Heart left ventricle (tissue), 16 donors: Measurements from ENCODE around the gene GRAMD2B. TPM values are rescaled to one million over a fixed set of nuclear protein-coding genes. Genes with fewer than 3 reads are reported as not detected.
A peak's percentile ranks its signal among the peaks of the same experiment; 100 is the strongest.

Experiments
- ATAC-seq, 4 donors: fragments of 200-7000 bp; cut with Tn5 transposase; one replicate each; pipeline ENCODE4 v1.9.1; 2020 to 2022; ENCODE audit warnings: moderate library complexity in 4 of 4, mild to moderate bottlenecking in 3 of 4, moderate number of reproducible peaks in 1 of 4
- DNase-seq, 5 donors: peaks; one replicate each; pipeline ENCODE4 v3.0.0-alpha.2; 2020
- H3K27ac ChIP-seq, 12 donors: fragments of 200-600 bp; sonication (generic) in 4 of 12; one replicate each; pipeline versions ENCODE4 v1.5.0 to v1.8.0; 2016 to 2022; ENCODE audit warnings: mild to moderate bottlenecking in 2 of 12
- H3K27me3 ChIP-seq, 9 donors: fragments of 200-600 bp; sonication (generic) in 2 of 9; one replicate each; pipeline versions ENCODE4 v1.5.1 to v1.8.0; 2016 to 2022; ENCODE audit warnings: mild to moderate bottlenecking in 3 of 9
- H3K36me3 ChIP-seq, 9 donors: fragments of 200-600 bp; sonication (generic) in 2 of 9; one replicate each; pipeline versions ENCODE4 v1.5.0 to v1.8.0; 2018 to 2022; ENCODE audit warnings: mild to moderate bottlenecking in 2 of 9
- H3K4me1 ChIP-seq, 12 donors: fragments of 200-600 bp; sonication (generic) in 4 of 12; one replicate each; pipeline versions ENCODE4 v1.5.0 to v1.8.0; 2016 to 2022; ENCODE audit warnings: mild to moderate bottlenecking in 3 of 12
- H3K4me3 ChIP-seq, 12 donors: fragments of 200-600 bp; sonication (generic) in 4 of 12; one replicate each; pipeline versions ENCODE4 v1.5.0 to v1.8.0; 2017 to 2022; ENCODE audit warnings: mild to moderate bottlenecking in 9 of 12, moderate library complexity in 4 of 12
- H3K9me3 ChIP-seq, 12 donors: fragments of 200-600 bp; sonication (generic) in 4 of 12; one replicate each; pipeline versions ENCODE4 v1.5.0 to v1.8.0; 2016 to 2022; ENCODE audit warnings: mild to moderate bottlenecking in 1 of 12
- POLR2A ChIP-seq, 2 donors: fragments of 450-650 bp; IDR thresholded peaks; one replicate each; pipeline ENCODE4 v1.6.1; 2017; ENCODE audit warnings: antibody characterized with exemption in 2 of 2, mild to moderate bottlenecking in 2 of 2, moderate library complexity in 2 of 2
- WGBS, 4 donors: extraction: QIAGEN DNeasy Blood & Tissue Kit in 2 of 4; methylation state at CpG; one replicate each; pipeline versions ENCODE4 v1.1.5 to v1.1.7; 2013 to 2018; 5-methylcytosine and 5-hydroxymethylcytosine counted together
- intact Hi-C, 10 donors: fragments of 100-400 bp; cut with DNase I; formaldehyde crosslinking; loops; one replicate each; pipeline versions ENCODE4 v1.11.1 to v1.14.2; 2022
- polyA plus RNA-seq, 2 donors: library from polyadenylated mRNA; stranded (reverse); fragments of 200-250 nt; gene quantifications; one replicate each; pipeline ENCODE4 v1.2.3, GENCODE V29; 2013
- total RNA-seq, 9 donors: library from RNA; depleted of rRNA in 2 of 9; stranded (reverse); fragments of >200 nt in 2 of 9; fragmentation: NEBNext Ultra II Directional in 3 of 9; extraction: Animal tissue kit (Norgen Biotek cat#: 25700) in 3 of 9; gene quantifications; one replicate each; pipeline versions ENCODE4 v1.1.0 to v1.2.4, GENCODE V29; 2016 to 2023
- TF ChIP-seq, protein P1 (sequence below), 12 donors: fragments of 200-600 bp; sonication (generic) in 4 of 12; IDR thresholded peaks; one replicate each; pipeline versions ENCODE4 v1.5.0 to v1.8.0; 2018 to 2022; ENCODE audit warnings: antibody characterized with exemption in 12 of 12, mild to moderate bottlenecking in 5 of 12
- donor health status: ischemic (EF 13 %, LVEDD 7.1; RV severe dilation, severe dysfunction).
- donor health status: healthy with polysubstance abuse.
- donor health status: DM: no; HTN: yes; CAD: no.
- donor health status: DM: no; HTN: no; CAD: no.
- donor health status: ischemic (EF 25% LVEDD 6.9; RV normal size, moderate dysfunction).
- donor health status: ischemic (EF 25% LVEDD 5.7; RV mildly dilated, moderate dysfunction).
- donor health status: healthy.
- donor health status: DM: yes; HTN: yes; CAD: no.
- donor health status: ischemic (EF 35%, LVEDD 5.7; RV mildly dilated, moderate dysfunction).
- donor health status: nonischemic (EF 11% LVEDD 7.7; RV severe dilation, severe dysfunction).
- donor health status: DM: yes; HTN: yes; CAD: no.
- donor health status: PGD.
- donor health status: ischemic (EF 29% LVEDD 5.4; RV normal size, mild dysfunction).
- donor health status: nonischemic (EF 23%, LVEDD 6.1; RV moderate dilation, normal function).

Gene GRAMD2B
- total and polyA plus RNA-seq, 11 donors = 7.4 to 50.4 (median 35.8) TPM

DNA sequence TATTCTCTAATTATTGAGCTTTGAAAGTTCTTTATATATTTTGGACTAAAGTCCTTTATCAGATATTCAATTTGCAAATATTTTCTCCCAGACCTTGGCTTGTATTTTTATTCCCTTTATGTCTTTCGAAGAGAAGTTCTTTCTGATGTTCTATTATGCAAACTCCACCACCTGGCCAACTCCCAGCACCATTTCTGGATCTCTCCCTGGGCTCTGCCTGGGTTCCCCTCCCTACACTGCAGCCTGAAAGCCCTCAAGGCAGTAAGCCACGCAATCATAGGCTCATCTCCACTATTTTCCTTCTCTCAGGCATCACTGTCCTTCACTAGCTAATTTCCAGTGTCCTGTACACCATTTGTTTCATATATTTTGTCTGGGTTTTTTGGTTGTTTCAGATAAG lies 76.1 kb downstream of the GRAMD2B start:
- no peaks in the 10 kb centered on the region for H3K9me3 ChIP-seq
- intact Hi-C loops = loop anchor here in 2 of 10 donors (5.0 to 10.0 kb wide), 2 partner anchors 38 to 74 kb away; partner anchors contain the start of gene GRAMD2B (in 1 of the 2)
- TF ChIP-seq, protein P1, sequence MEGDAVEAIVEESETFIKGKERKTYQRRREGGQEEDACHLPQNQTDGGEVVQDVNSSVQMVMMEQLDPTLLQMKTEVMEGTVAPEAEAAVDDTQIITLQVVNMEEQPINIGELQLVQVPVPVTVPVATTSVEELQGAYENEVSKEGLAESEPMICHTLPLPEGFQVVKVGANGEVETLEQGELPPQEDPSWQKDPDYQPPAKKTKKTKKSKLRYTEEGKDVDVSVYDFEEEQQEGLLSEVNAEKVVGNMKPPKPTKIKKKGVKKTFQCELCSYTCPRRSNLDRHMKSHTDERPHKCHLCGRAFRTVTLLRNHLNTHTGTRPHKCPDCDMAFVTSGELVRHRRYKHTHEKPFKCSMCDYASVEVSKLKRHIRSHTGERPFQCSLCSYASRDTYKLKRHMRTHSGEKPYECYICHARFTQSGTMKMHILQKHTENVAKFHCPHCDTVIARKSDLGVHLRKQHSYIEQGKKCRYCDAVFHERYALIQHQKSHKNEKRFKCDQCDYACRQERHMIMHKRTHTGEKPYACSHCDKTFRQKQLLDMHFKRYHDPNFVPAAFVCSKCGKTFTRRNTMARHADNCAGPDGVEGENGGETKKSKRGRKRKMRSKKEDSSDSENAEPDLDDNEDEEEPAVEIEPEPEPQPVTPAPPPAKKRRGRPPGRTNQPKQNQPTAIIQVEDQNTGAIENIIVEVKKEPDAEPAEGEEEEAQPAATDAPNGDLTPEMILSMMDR (IDR thresholded peaks at IDR 0.05) = no peak
- no peak for TF ChIP-seq POLR2A (IDR thresholded peaks at IDR 0.05)
- H3K4me3 ChIP-seq = no peak overlapping the region
- H3K4me1 ChIP-seq = peaks cover 0 to 15% (median 11%) of the 10 kb centered on the region in 12 donors
- WGBS, 4 donors = 89 to 95% (median 92%) methylated on average over 2 of the region's 2 CpGs
- H3K27me3 ChIP-seq = no peaks in the 10 kb centered on the region
- DNase-seq (no peak), ATAC-seq (no peak)
- peaks cover 0 to 29% (median 6%) of the 10 kb centered on the region in 9 donors for H3K36me3 ChIP-seq
- no peak overlapping the region for H3K27ac ChIP-seq

DNA sequence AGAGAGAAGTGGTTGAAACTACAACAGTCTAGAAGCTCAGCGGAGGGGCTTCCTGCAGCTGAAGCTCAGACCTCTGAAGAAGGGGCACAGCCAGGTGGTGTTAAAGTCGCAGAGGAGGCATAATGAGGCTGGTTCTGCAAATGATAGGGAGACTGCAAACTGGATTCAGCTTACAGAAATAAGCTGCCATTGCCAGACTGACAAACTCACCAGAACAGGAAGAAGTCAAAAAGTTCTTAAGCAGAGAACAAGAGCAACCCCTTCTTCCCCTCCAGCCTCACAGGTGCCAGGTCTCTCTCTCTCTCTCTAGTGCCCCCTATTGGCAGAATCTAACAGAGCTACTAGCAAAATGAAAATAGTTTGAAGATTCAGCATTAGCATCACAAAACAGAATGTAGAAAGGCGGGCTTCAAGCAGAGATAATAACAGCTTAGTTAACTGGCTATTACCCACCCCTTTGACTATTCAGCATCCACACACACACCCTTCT lies 76.7 kb downstream of the GRAMD2B start:
- Histone ChIP-seq H3K27me3 (no peaks in the 10 kb centered on the region), H3K4me1 (peaks cover 0 to 20% (median 13%) of the 10 kb centered on the region in 12 donors), H3K9me3 (no peaks in the 10 kb centered on the region), H3K27ac (no peak overlapping the region), H3K4me3 (no peak overlapping the region), H3K36me3 (peaks cover 0 to 23% (median 3%) of the 10 kb centered on the region in 9 donors)
- 90 to 96% (median 91%) methylated on average over 3 of the region's 3 CpGs for WGBS, 4 donors
- DNase-seq (no peak), ATAC-seq (no peak)
- TF ChIP-seq, protein P1 (IDR thresholded peaks at IDR 0.05) = peak; percentile 19 to 63 (median 44)
- TF ChIP-seq POLR2A (IDR thresholded peaks at IDR 0.05) = no peak
- intact Hi-C loops = loop anchor here in 5 of 10 donors (5.0 to 10.0 kb wide), 2 partner anchors 37 to 75 kb away; partner anchors contain the start of gene GRAMD2B (in 1 of the 5)

DNA sequence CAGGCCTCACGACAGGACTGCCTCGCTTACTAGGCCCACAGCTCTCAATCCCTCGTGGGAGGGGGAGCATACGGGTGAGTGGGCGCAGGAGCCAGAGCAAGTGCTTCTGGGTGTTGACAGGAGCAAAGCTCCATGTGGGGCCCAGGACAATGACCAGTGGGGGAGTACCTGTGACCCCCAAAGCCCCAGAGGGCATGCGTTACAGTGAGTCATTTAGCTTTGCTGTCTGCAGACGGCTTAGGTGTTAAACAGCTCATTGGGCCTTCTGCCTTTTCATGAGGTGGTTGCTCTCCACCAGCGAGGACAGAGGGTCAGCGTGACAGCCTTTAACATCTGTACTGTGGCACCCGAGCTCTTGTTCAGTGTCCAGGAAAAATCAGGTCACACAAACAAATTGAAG lies 78.2 kb downstream of the GRAMD2B start:
- H3K9me3 ChIP-seq = no peaks in the 10 kb centered on the region
- no peaks in the 10 kb centered on the region for H3K27me3 ChIP-seq
- peaks cover 0 to 20% (median 13%) of the 10 kb centered on the region in 12 donors for H3K4me1 ChIP-seq
- TF ChIP-seq, protein P1 (IDR thresholded peaks at IDR 0.05) = no peak
- TF ChIP-seq POLR2A (IDR thresholded peaks at IDR 0.05) = no peak
- peaks cover 0 to 10% (median 0%) of the 10 kb centered on the region in 9 donors for H3K36me3 ChIP-seq
- intact Hi-C loops = loop anchor here in 4 of 10 donors (5.0 kb wide), 1 partner anchor 36 kb away; no protein-coding TSS in a partner anchor
- H3K4me3 ChIP-seq = no peak overlapping the region
- DNase-seq = no peak
- ATAC-seq = no peak
- no peak overlapping the region for H3K27ac ChIP-seq
- 90 to 93% (median 92%) methylated on average over 10 of the region's 10 CpGs for WGBS, 4 donors

- Histone ChIP-seq H3K27ac (peak overlapping the region in 9 of 12 donors; percentile 14 to 65 (median 36)), H3K4me3 (peak overlapping the region in 1 of 12 donors; percentile 6), H3K27me3 (no peaks in the 10 kb centered on the region), H3K9me3 (no peaks in the 10 kb centered on the region), H3K36me3 (no peaks in the 10 kb centered on the region), H3K4me1 (peaks cover 0 to 34% (median 15%) of the 10 kb centered on the region in 12 donors)
- peak in 2 of 5 donors; percentile 42 to 50 for DNase-seq
- TF ChIP-seq, protein P1 (IDR thresholded peaks at IDR 0.05) = no peak
- TF ChIP-seq POLR2A (IDR thresholded peaks at IDR 0.05) = no peak
- peak; percentile 74 to 80 (median 78) for ATAC-seq
- WGBS, 4 donors = 3 to 15% (median 11%) methylated on average over 5 of the region's 5 CpGs
- intact Hi-C loops = loop anchor here in 4 of 10 donors (5.0 kb wide), 1 partner anchor 34 kb away; no protein-coding TSS in a partner anchor
Observed at GRCh38 chr5:126503602-126504104, 80.4 kb downstream of the GRAMD2B start.
